Left renal cortex interstitium (tissue), 4 donors: ENCODE data around the gene AP1AR. TPM values are rescaled to one million over a fixed set of nuclear protein-coding genes. Genes with fewer than 3 reads are reported as not detected.
"Not testable (repeated sequence)": the region's sequence is repeated elsewhere in the genome, so short reads cannot be mapped to it uniquely, and the experiment has no call there.

ENCODE experiments used
- DNase-seq, 4 donors: peaks; one replicate each; pipeline ENCODE4 v3.0.0-alpha.2; 2013; ENCODE audit warnings: low read depth in 4 of 4, low spot score in 2 of 4, missing footprints in 1 of 4
- polyA plus RNA-seq, 4 donors: library from polyadenylated mRNA; unstranded; fragments of 120-200 nt; gene quantifications; one replicate each; pipeline ENCODE4 v1.2.1, GENCODE V29; 2013; ENCODE audit not compliant: insufficient read length in 4 of 4

The AP1AR gene
- polyA plus RNA-seq, 4 donors = 35.6 to 46.2 (median 38.2) TPM

- no peak for DNase-seq
Measured at GRCh38 chr4:112302320-112303274, 71.0 kb downstream of the AP1AR start.

- DNase-seq = not testable (repeated sequence)
Measured at GRCh38 chr4:112305477-112305876, 73.9 kb downstream of the AP1AR start.

GRCh38 chr4:112309263-112309791, 77.7 kb downstream of the AP1AR start:
- not testable (repeated sequence) for DNase-seq

GRCh38 chr4:112311516-112311915, 79.9 kb downstream of the AP1AR start:
- no peak for DNase-seq

GRCh38 chr4:112312610-112313239, 81.1 kb downstream of the AP1AR start:
- DNase-seq = no peak

- no peak for DNase-seq
Measured at GRCh38 chr4:112315446-112315845, 83.9 kb downstream of the AP1AR start.

- DNase-seq = no peak
Measured at GRCh38 chr4:112316360-112316759, 84.8 kb downstream of the AP1AR start.

- DNase-seq = no peak
Measured at GRCh38 chr4:112318239-112319142, 86.9 kb downstream of the AP1AR start.

Other genes starting within 250 kb of the AP1AR start
- gene FAM241A, start 86.3 kb upstream of the AP1AR start, polyA plus RNA-seq = 1 to 10 TPM; 1.3 to 1.7 (median 1.3) TPM
- 10 to 100 TPM; 14.5 to 21.0 (median 15.7) TPM for gene TIFA, start 54.1 kb downstream of the AP1AR start, polyA plus RNA-seq
- gene ALPK1, start 65.6 kb downstream of the AP1AR start, polyA plus RNA-seq = 10 to 100 TPM in 3 of 4 donors, 1 to 10 TPM in 1; 9.8 to 18.0 (median 13.8) TPM